ENCODE measurements around the gene ZNF75A.
"Not testable (repeated sequence)": the region's sequence is repeated elsewhere in the genome, so short reads cannot be mapped to it uniquely, and the experiment has no call there.

Gene ZNF75A

GRCh38 chr16:3305109-3306068, at the start of gene ZNF75A, which contains the start of gene TIGD7:
ZNF75A (plus strand) TSS chr16:3305497; CDS start chr16:3308429, 2,932 bp downstream.
TIGD7 (minus strand) TSS chr16:3305430; CDS start chr16:3300614, 4,816 bp downstream.
- H3K4me3 Mint-ChIP-seq = peak within 1 kb of the TSS; percentile 67

GRCh38 chr16:3256146-3256865, 49.0 kb upstream of the ZNF75A start, which contains the start of gene MEFV:
MEFV (minus strand) TSS chr16:3256633; CDS start chr16:3256587, 46 bp downstream.
- Mint-ChIP-seq H3K4me1 (no peaks in the 10 kb centered on the region), H3K9me3 (no peaks in the 10 kb centered on the region), H3K36me3 (no peaks in the 10 kb centered on the region), H3K27ac (no peak within 1 kb of the TSS), H3K4me3 (no peak within 1 kb of the TSS)
- ATAC-seq (no peak), DNase-seq (ENCODE audit: low spot score in 2 of 2) (no peak)

More at GRCh38 chr16:3305109-3306068, at the start of gene ZNF75A, which contains the start of gene TIGD7:
- H3K36me3 Mint-ChIP-seq = peaks cover 43% of the 10 kb centered on the region
- ATAC-seq (peak; percentile 99), DNase-seq (ENCODE audit: low spot score in 2 of 2) (peak; percentile 65 to 91)
- peaks cover 14% of the 10 kb centered on the region for H3K4me1 Mint-ChIP-seq
- H3K27ac Mint-ChIP-seq = peak within 1 kb of the TSS; percentile 61
- H3K9me3 Mint-ChIP-seq = peaks cover 18% of the 10 kb centered on the region

- no peak overlapping the region for H3K27ac Mint-ChIP-seq
- peaks cover 5% of the 10 kb centered on the region for H3K4me1 Mint-ChIP-seq
- no peaks in the 10 kb centered on the region for H3K36me3 Mint-ChIP-seq
- no peaks in the 10 kb centered on the region for H3K9me3 Mint-ChIP-seq
- DNase-seq (ENCODE audit: low spot score in 2 of 2) (no peak), ATAC-seq (no peak)
- no peak overlapping the region for H3K4me3 Mint-ChIP-seq
These were observed 48.3 kb upstream of the ZNF75A start for GRCh38 chr16:3256866-3257465.

GRCh38 chr16:3259836-3260235, 45.5 kb upstream of the ZNF75A start:
- Mint-ChIP-seq H3K36me3 (peaks cover 9% of the 10 kb centered on the region), H3K4me1 (peaks cover 26% of the 10 kb centered on the region), H3K27ac (no peak overlapping the region), H3K9me3 (no peaks in the 10 kb centered on the region), H3K4me3 (no peak overlapping the region)
- DNase-seq (ENCODE audit: low spot score in 2 of 2) = no peak
- ATAC-seq = no peak

GRCh38 chr16:3262517-3262916, 42.8 kb upstream of the ZNF75A start:
- DNase-seq (ENCODE audit: low spot score in 2 of 2) (no peak), ATAC-seq (no peak)
- Mint-ChIP-seq H3K9me3 (no peaks in the 10 kb centered on the region), H3K36me3 (peaks cover 9% of the 10 kb centered on the region), H3K4me3 (peak overlapping the region; percentile 83), H3K27ac (peak overlapping the region; percentile 94), H3K4me1 (peaks cover 28% of the 10 kb centered on the region)

- Mint-ChIP-seq H3K9me3 (peaks cover 3% of the 10 kb centered on the region), H3K36me3 (peaks cover 9% of the 10 kb centered on the region)
- peak; percentile 92 for ATAC-seq
These were observed 40.9 kb upstream of the ZNF75A start for GRCh38 chr16:3264137-3265036.

GRCh38 chr16:3266873-3267537, 38.3 kb upstream of the ZNF75A start:
- Mint-ChIP-seq H3K27ac (no peak overlapping the region), H3K4me1 (peaks cover 23% of the 10 kb centered on the region), H3K9me3 (peaks cover 6% of the 10 kb centered on the region), H3K36me3 (peaks cover 9% of the 10 kb centered on the region), H3K4me3 (no peak overlapping the region)
- ATAC-seq (no peak), DNase-seq (ENCODE audit: low spot score in 2 of 2) (no peak)

More at GRCh38 chr16:3264137-3265036, 40.9 kb upstream of the ZNF75A start:
- DNase-seq (ENCODE audit: low spot score in 2 of 2) = peak; percentile 85 to 99
- peak overlapping the region; percentile 94 for H3K27ac Mint-ChIP-seq
- peak overlapping the region; percentile 83 for H3K4me3 Mint-ChIP-seq
- peaks cover 28% of the 10 kb centered on the region for H3K4me1 Mint-ChIP-seq

GRCh38 chr16:3268294-3268693, 37.0 kb upstream of the ZNF75A start:
- ATAC-seq = no peak
- H3K27ac Mint-ChIP-seq = no peak overlapping the region

GRCh38 chr16:3270718-3271117, 34.6 kb upstream of the ZNF75A start:
- not testable (repeated sequence) for H3K9me3 Mint-ChIP-seq; H3K4me3 Mint-ChIP-seq; H3K27ac Mint-ChIP-seq; H3K4me1 Mint-ChIP-seq; H3K36me3 Mint-ChIP-seq; DNase-seq (ENCODE audit: low spot score in 2 of 2); ATAC-seq

More at GRCh38 chr16:3268294-3268693, 37.0 kb upstream of the ZNF75A start:
- Mint-ChIP-seq H3K4me3 (no peak overlapping the region), H3K36me3 (peaks cover 6% of the 10 kb centered on the region), H3K4me1 (peaks cover 10% of the 10 kb centered on the region), H3K9me3 (peaks cover 7% of the 10 kb centered on the region)
- no peak for DNase-seq (ENCODE audit: low spot score in 2 of 2)

- not testable (repeated sequence) for H3K4me3 Mint-ChIP-seq; H3K9me3 Mint-ChIP-seq; DNase-seq (ENCODE audit: low spot score in 2 of 2); H3K36me3 Mint-ChIP-seq; ATAC-seq; H3K27ac Mint-ChIP-seq; H3K4me1 Mint-ChIP-seq
These were observed 34.0 kb upstream of the ZNF75A start for GRCh38 chr16:3271281-3271680.

- H3K4me1 Mint-ChIP-seq = no peaks in the 10 kb centered on the region
- DNase-seq (ENCODE audit: low spot score in 2 of 2) (no peak), ATAC-seq (no peak)
- H3K9me3 Mint-ChIP-seq = peaks cover 6% of the 10 kb centered on the region
- H3K4me3 Mint-ChIP-seq = no peak overlapping the region
- no peaks in the 10 kb centered on the region for H3K36me3 Mint-ChIP-seq
- H3K27ac Mint-ChIP-seq = no peak overlapping the region
These were observed 30.8 kb upstream of the ZNF75A start for GRCh38 chr16:3274490-3274889.

GRCh38 chr16:3274947-3275346, 30.4 kb upstream of the ZNF75A start:
- ATAC-seq = no peak
- H3K4me1 Mint-ChIP-seq = no peaks in the 10 kb centered on the region

GRCh38 chr16:3276679-3277078, 28.6 kb upstream of the ZNF75A start:
- H3K27ac Mint-ChIP-seq = no peak overlapping the region

More at GRCh38 chr16:3274947-3275346, 30.4 kb upstream of the ZNF75A start:
- DNase-seq (ENCODE audit: low spot score in 2 of 2) = no peak
- Mint-ChIP-seq H3K36me3 (no peaks in the 10 kb centered on the region), H3K27ac (no peak overlapping the region), H3K9me3 (peaks cover 5% of the 10 kb centered on the region), H3K4me3 (no peak overlapping the region)

More at GRCh38 chr16:3276679-3277078, 28.6 kb upstream of the ZNF75A start:
- no peaks in the 10 kb centered on the region for H3K4me1 Mint-ChIP-seq
- no peaks in the 10 kb centered on the region for H3K36me3 Mint-ChIP-seq
- H3K4me3 Mint-ChIP-seq = no peak overlapping the region
- peaks cover 4% of the 10 kb centered on the region for H3K9me3 Mint-ChIP-seq
- DNase-seq (ENCODE audit: low spot score in 2 of 2) = no peak
- no peak for ATAC-seq
